ENCODE data around the gene NLRP5. TPM values are rescaled to one million over a fixed set of nuclear protein-coding genes. Genes with fewer than 3 reads are reported as not detected.

NLRP5 gene
- total and polyA plus RNA-seq, 2 of the 8 experiments (the other 6 are each of a cell fraction or from before 2014, with no cell fraction given), result not detected

DNA sequence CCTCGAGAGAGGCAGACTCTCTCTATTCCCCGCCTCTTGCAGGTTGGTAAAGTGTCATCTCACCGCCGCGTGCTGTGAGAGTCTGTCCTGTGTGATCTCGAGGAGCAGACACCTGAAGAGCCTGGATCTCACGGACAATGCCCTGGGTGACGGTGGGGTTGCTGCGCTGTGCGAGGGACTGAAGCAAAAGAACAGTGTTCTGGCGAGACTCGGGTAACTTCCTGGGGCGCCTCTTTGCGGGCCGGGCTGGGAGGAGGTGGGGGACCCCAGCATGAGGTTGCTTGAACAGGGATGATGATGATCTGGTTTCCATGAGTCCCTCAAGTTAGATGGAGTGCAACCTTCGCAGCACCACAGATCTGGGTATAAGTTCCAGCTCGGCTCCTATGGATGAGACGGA lies 67.0 kb downstream of the NLRP5 start:
- H2AK5ac ChIP-seq (ENCODE audit: low read depth, low read length), result no peak overlapping the region
- no peak overlapping the region for H2BK20ac ChIP-seq (ENCODE audit: low read length)
- no peak overlapping the region for H3K27ac ChIP-seq (ENCODE audit: low read depth, low read length)
- no peak overlapping the region for H2BK120ac ChIP-seq (replicated peaks; ENCODE audit: low read depth, low read length)
- no peak overlapping the region for H3K4me2 ChIP-seq (ENCODE audit: insufficient read depth in 1 of 2, low read depth in 2 of 2, low read length in 2 of 2)
- H2BK5ac ChIP-seq (ENCODE audit: low read depth, low read length), result no peak overlapping the region
- 86% methylated on average over 11 of the region's 18 CpGs; no CpG with 5 or more reads in 1 of the 2 experiments for WGBS, 2 experiments (ENCODE audit: extremely low coverage in 1 of 2, insufficient coverage in 1 of 2, insufficient read length in 1 of 2, insufficient replicate concordance in 2 of 2, low coverage in 1 of 2, low lambda C conversion rate in 2 of 2, missing lambda C conversion rate in 1 of 2)
- H3K4me3 ChIP-seq (ENCODE audit: extremely low read depth in 1 of 4, insufficient read depth in 2 of 4, low read depth in 3 of 4, low read length in 4 of 4), result no peak overlapping the region
- H2AFZ ChIP-seq (ENCODE audit: low read length), result no peak overlapping the region
- peaks cover 50 to 75% of the 10 kb centered on the region in 2 experiments for H3K9me3 ChIP-seq (ENCODE audit: insufficient read depth in 2 of 2, low read depth in 1 of 2, low read length in 1 of 2)
- H3K4me1 ChIP-seq (replicated peaks in 1 of 4; ENCODE audit: control insufficient read depth in 3 of 4, insufficient read depth in 4 of 4, low read length in 3 of 4), result no peaks in the 10 kb centered on the region
- H4K91ac ChIP-seq (replicated peaks; ENCODE audit: insufficient read length, low read length), result no peak overlapping the region
- no peaks in the 10 kb centered on the region for H3K79me2 ChIP-seq (ENCODE audit: control insufficient read depth in 1 of 2, insufficient read depth in 2 of 2, low read length in 2 of 2)
- TF ChIP-seq TAF1 (IDR thresholded peaks at IDR 0.05; ENCODE audit: low read depth, low read length) (no peak), SIX5 (IDR thresholded peaks at IDR 0.05; ENCODE audit: low read depth, low read length) (no peak), HDAC2 (IDR thresholded peaks at IDR 0.05; ENCODE audit: borderline replicate concordance in 1 of 2, low read depth in 2 of 2, low read length in 2 of 2) (no peak), KDM4A (IDR thresholded peaks at IDR 0.05; ENCODE audit: low read depth, low read length, severe bottlenecking) (no peak), RBBP5 (IDR thresholded peaks at IDR 0.05; ENCODE audit: borderline replicate concordance, low read depth, low read length) (no peak), PHF8 (conservative IDR thresholded peaks at IDR 0.05; ENCODE audit: low read depth, low read length) (no peak), CHD2 (IDR thresholded peaks at IDR 0.05; ENCODE audit: low read length) (no peak)
- TF ChIP-seq, protein P1, sequence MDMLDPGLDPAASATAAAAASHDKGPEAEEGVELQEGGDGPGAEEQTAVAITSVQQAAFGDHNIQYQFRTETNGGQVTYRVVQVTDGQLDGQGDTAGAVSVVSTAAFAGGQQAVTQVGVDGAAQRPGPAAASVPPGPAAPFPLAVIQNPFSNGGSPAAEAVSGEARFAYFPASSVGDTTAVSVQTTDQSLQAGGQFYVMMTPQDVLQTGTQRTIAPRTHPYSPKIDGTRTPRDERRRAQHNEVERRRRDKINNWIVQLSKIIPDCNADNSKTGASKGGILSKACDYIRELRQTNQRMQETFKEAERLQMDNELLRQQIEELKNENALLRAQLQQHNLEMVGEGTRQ (IDR thresholded peaks at IDR 0.05; ENCODE audit: low read length), result no peak
- H3K23ac ChIP-seq (ENCODE audit: insufficient read length), result no peak overlapping the region
- H3K27me3 ChIP-seq (replicated peaks in 1 of 4; ENCODE audit: control insufficient read depth in 3 of 4, extremely low read depth in 1 of 4, insufficient read depth in 3 of 4, low read length in 3 of 4), result no peaks in the 10 kb centered on the region
- no peaks in the 10 kb centered on the region for H3K79me1 ChIP-seq (ENCODE audit: low read depth, low read length)
- H2BK12ac ChIP-seq (ENCODE audit: low read depth, low read length), result no peak overlapping the region
- H4K5ac ChIP-seq (ENCODE audit: insufficient read length, low read depth, low read length), result no peak overlapping the region
- H3K9ac ChIP-seq (replicated peaks in 1 of 4; ENCODE audit: extremely low read depth in 1 of 4, low read depth in 3 of 4, low read length in 3 of 4), result no peak overlapping the region
- H3K14ac ChIP-seq (ENCODE audit: insufficient read length), result no peak overlapping the region
- no peak overlapping the region for H4K8ac ChIP-seq (ENCODE audit: extremely low read depth, insufficient read depth, low read length)
- H2BK15ac ChIP-seq (ENCODE audit: low read length), result no peak overlapping the region
- no peak overlapping the region for H3K4ac ChIP-seq (replicated peaks; ENCODE audit: insufficient read length, low read depth, low read length)
- no peak overlapping the region for H3K18ac ChIP-seq (ENCODE audit: extremely low read depth, low read length)
- DNase-seq (ENCODE audit: low read depth in 1 of 2, low spot score in 2 of 2), result no peak
- FAIRE-seq, result no peak
- POLR2A ChIA-PET (ENCODE audit: partially characterized antibody), result no interaction called here
- no peak overlapping the region for H3K56ac ChIP-seq (replicated peaks; ENCODE audit: insufficient read length, low read depth, low read length)
- CTCF ChIA-PET (ENCODE audit: partially characterized antibody), result interaction anchor here (1.5 kb wide), 2 partner anchors 12 to 122 kb away, joined by 3 to 5 read pairs; partner anchors contain the start of gene GALP
- H3K36me3 ChIP-seq (ENCODE audit: control insufficient read depth in 2 of 4, insufficient read depth in 4 of 4, low read length in 3 of 4), result no peaks in the 10 kb centered on the region
- H4K20me1 ChIP-seq (replicated peaks in 1 of 2; ENCODE audit: control insufficient read depth in 1 of 2, insufficient read depth in 2 of 2, low read length in 2 of 2), result no peaks in the 10 kb centered on the region
- H3K23me2 ChIP-seq (ENCODE audit: low read depth, low read length), result no peaks in the 10 kb centered on the region
